ENCODE results near the gene DSTYK. TPM values are rescaled to one million over a fixed set of nuclear protein-coding genes. Genes with fewer than 3 reads are reported as not detected.

Gene DSTYK
- total RNA-seq, 1 donor from 2014 or later, result 5.8 TPM

- H3K4me3 ChIP-seq (ENCODE audit: low read depth, low read length), result no peak overlapping the region
- DNase-seq (ENCODE audit: low read depth), result no peak
- no peak for TF ChIP-seq CTCF (conservative IDR thresholded peaks at IDR 0.05; ENCODE audit: low read depth, low read length)
These were observed 109.1 kb downstream of the DSTYK start for GRCh38 chr1:205102404-205102803.

DNA sequence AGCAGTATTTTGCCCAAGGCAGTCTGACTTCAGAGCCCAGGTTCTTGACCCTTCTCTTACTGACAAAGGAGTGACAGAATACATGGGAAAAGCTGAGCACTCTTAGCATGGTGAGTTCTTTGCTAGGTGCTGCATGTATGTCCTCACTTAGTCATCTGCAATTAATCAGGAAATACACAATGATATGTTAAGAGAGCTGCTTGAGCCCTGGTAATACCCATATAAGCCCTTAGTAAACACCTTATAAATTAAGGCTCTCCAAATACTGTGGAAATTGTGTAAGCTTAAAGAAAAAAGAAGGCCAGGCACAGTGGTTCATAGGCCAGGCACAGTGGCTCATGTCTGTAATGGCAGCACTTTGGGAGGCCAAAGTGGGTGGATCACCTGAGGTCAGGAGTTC is 113.3 kb downstream of the DSTYK start:
- H3K4me3 ChIP-seq (ENCODE audit: low read depth, low read length), result no peak overlapping the region
- TF ChIP-seq CTCF (conservative IDR thresholded peaks at IDR 0.05; ENCODE audit: low read depth, low read length), result no peak
- no peak for DNase-seq (ENCODE audit: low read depth)

- no peak for DNase-seq (ENCODE audit: low read depth)
- no peak overlapping the region for H3K4me3 ChIP-seq (ENCODE audit: low read depth, low read length)
- no peak for TF ChIP-seq CTCF (conservative IDR thresholded peaks at IDR 0.05; ENCODE audit: low read depth, low read length)
These were observed 116.1 kb downstream of the DSTYK start for GRCh38 chr1:205095422-205095821.

Other genes with a start within 250 kb of the DSTYK start
- gene CNTN2, start 168.5 kb downstream of the DSTYK start, total RNA-seq, result not detected in 2 replicates
- gene TMEM81, start 127.2 kb downstream of the DSTYK start, total RNA-seq, result 0.80 and 3.0 TPM in 2 replicates
- 10.6 and 11.1 TPM in 2 replicates for gene RBBP5, start 89.7 kb downstream of the DSTYK start, total RNA-seq
- 4.4 and 5.0 TPM in 2 replicates for gene TMCC2, start 16.2 kb upstream of the DSTYK start, total RNA-seq
- gene NUAK2, start 110.0 kb upstream of the DSTYK start, total RNA-seq, result 28.8 and 45.7 TPM in 2 replicates
- gene KLHDC8A, start 145.2 kb upstream of the DSTYK start, total RNA-seq, result 0.80 and 9.6 TPM in 2 replicates
- gene LEMD1, start 210.4 kb upstream of the DSTYK start, total RNA-seq, result 0.52 TPM in 1 of 2 replicates, not detected in the other
- 0.36 and 3.9 TPM in 2 replicates for gene BLACAT1, start 244.3 kb upstream of the DSTYK start, total RNA-seq